ENCODE data around the gene TMEM266. TPM values are rescaled to one million over a fixed set of nuclear protein-coding genes. Genes with fewer than 3 reads are reported as not detected.

The TMEM266 gene, protein sequence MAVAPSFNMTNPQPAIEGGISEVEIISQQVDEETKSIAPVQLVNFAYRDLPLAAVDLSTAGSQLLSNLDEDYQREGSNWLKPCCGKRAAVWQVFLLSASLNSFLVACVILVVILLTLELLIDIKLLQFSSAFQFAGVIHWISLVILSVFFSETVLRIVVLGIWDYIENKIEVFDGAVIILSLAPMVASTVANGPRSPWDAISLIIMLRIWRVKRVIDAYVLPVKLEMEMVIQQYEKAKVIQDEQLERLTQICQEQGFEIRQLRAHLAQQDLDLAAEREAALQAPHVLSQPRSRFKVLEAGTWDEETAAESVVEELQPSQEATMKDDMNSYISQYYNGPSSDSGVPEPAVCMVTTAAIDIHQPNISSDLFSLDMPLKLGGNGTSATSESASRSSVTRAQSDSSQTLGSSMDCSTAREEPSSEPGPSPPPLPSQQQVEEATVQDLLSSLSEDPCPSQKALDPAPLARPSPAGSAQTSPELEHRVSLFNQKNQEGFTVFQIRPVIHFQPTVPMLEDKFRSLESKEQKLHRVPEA
- total RNA-seq, result not detected in 2 replicates

GRCh38 chr15:76059320-76060117 lies at the start of gene TMEM266:
TMEM266 (plus strand) TSS chr15:76059985; CDS start chr15:76134264, 74,279 bp downstream.

DNA sequence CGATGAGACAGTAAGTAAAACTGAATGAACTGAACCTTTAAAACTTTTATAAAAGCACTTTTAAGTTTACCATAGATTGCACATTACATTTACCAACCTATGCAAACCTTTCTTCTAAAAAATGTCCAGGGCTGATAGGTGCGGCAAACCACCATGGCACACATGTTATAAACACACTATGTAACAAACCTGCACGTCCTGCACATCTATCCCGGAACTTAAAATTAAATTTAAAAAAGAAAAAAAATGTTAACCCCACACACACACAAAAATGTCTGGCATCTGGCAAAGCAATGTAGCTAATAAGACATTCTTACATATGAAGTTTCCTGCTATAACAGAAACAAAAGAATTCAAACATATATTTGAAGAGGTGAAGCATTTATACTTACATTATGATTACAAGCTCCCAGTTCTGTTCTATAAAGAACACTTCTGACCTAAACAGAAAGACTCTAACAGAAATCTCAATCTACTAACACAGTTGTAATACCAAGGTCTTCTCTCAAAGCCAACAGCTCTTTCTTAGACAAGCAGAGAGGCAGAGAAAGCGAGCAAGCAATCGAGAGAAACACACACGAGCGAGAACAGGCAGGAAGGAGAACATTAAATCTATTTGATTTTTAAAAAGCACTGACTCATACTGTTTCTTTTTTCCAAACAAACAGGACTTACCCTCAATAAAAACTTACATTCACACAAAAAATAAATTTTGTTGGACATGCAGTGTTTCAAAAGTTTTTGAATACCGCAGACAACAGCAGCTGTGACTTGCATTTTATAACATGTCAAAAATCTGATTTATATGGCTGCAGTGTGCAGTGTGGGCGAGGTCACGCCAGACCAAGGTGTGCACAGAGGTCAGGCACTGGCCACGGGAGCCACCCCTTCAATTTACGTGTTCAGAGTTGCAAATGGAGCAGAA lies 47.9 kb upstream of the TMEM266 start, which contains the start of gene NRG4:
Gene NRG4, minus strand, starts transcription at position 798 of the 925 bp plus-strand sequence. CDS start 1,194 bp downstream, outside the sequence.

Other genes with a start within 250 kb of the TMEM266 start
- 36.2 and 50.8 TPM in 2 replicates for gene UBE2Q2, start 216.5 kb upstream of the TMEM266 start, total RNA-seq
- gene FBXO22, start 156.1 kb upstream of the TMEM266 start, total RNA-seq, result 58.9 and 63.4 TPM in 2 replicates
- gene NRG4, start 47.6 kb upstream of the TMEM266 start, total RNA-seq, result 0.19 and 0.47 TPM in 2 replicates